NCI-H146 treated with DMSO at 0.1 percent for 48 hours (cell line): ENCODE data around the gene KRTAP25-1.

Experiments used
- DNase-seq: peaks from one replicate; lab custom pipeline; 2025; ENCODE audit not compliant: unreplicated experiment; lab: John Stamatoyannopoulos, UW

The KRTAP25-1 gene

GRCh38 chr21:30249936-30250335 is 39.4 kb downstream of the KRTAP25-1 start:
- DNase-seq = no peak

GRCh38 chr21:30248844-30249243 is 40.5 kb downstream of the KRTAP25-1 start:
- no peak for DNase-seq

- DNase-seq = no peak
These were observed 44.3 kb downstream of the KRTAP25-1 start for GRCh38 chr21:30245061-30245460.

- DNase-seq = no peak
These were observed 45.6 kb downstream of the KRTAP25-1 start for GRCh38 chr21:30243691-30244090.

GRCh38 chr21:30240661-30241060 is 48.7 kb downstream of the KRTAP25-1 start:
- DNase-seq = no peak
